ENCODE data around the gene HMX2. TPM values are rescaled to one million over a fixed set of nuclear protein-coding genes. Genes with fewer than 3 reads are reported as not detected.

Gene HMX2
- total RNA-seq, 1 experiment from 2014 or later, result not detected

GRCh38 chr10:123139521-123140163 is 8.3 kb upstream of the HMX2 start (continued):
- TF ChIP-seq REST (IDR thresholded peaks at IDR 0.05; ENCODE audit: low read depth), result no peak
- no peak for TF ChIP-seq ZNF274 (IDR thresholded peaks at IDR 0.05; ENCODE audit: low read depth, low read length)

- Histone ChIP-seq H3K27ac (ENCODE audit: low read depth, low read length) (peak overlapping the region; percentile 31; the same call in 1 of the 2 replicates), H3K9me3 (ENCODE audit: control insufficient read depth in 1 of 2, insufficient read depth in 1 of 2, low read depth in 1 of 2, low read length in 2 of 2) (no peaks in the 10 kb centered on the region), H3K79me2 (ENCODE audit: insufficient read depth, low read length) (no peaks in the 10 kb centered on the region), H3K4me3 (replicated peaks in 1 of 2; ENCODE audit: low read depth in 1 of 2, low read length in 2 of 2) (peak overlapping the region; percentile 45 to 57), H3K9me2 (ENCODE audit: insufficient read depth) (no peaks in the 10 kb centered on the region), H3K9ac (ENCODE audit: low read length) (peak overlapping the region; percentile 4; the same call in 1 of the 2 replicates), H3K4me1 (ENCODE audit: control insufficient read depth in 1 of 2, insufficient read depth in 2 of 2, low read length in 2 of 2) (peaks cover 5 to 8% of the 10 kb centered on the region in 2 experiments; a peak in 1 of 4 replicates), H3K36me3 (ENCODE audit: control insufficient read depth in 1 of 2, insufficient read depth in 2 of 2, low read length in 2 of 2) (no peaks in the 10 kb centered on the region), H2AFZ (ENCODE audit: low read depth, low read length, poor library complexity, severe bottlenecking) (peak overlapping the region; percentile 29), H3K27me3 (ENCODE audit: insufficient read depth, low read length) (no peaks in the 10 kb centered on the region), H4K20me1 (ENCODE audit: insufficient read depth) (no peaks in the 10 kb centered on the region), H3K4me2 (ENCODE audit: low read length) (peak overlapping the region; percentile 66)
- peak; percentile 43 for TF ChIP-seq RAD21 (IDR thresholded peaks at IDR 0.05; ENCODE audit: low read depth)
- TF ChIP-seq REST (IDR thresholded peaks at IDR 0.05; ENCODE audit: low read depth), result no peak
- peak in 2 of 3 experiments; percentile 17 to 27; a peak in 1 of 6 replicates for TF ChIP-seq CTCF (IDR thresholded peaks at IDR 0.05 in 2 of 3, conservative IDR thresholded peaks at IDR 0.05 in 1 of 3; ENCODE audit: borderline replicate concordance in 1 of 3, insufficient read depth in 1 of 3, low read depth in 2 of 3, low read length in 2 of 3)
- TF ChIP-seq CBX3 (IDR thresholded peaks at IDR 0.05; ENCODE audit: low read depth), result no peak
- POLR2A ChIA-PET, result interaction anchor here (1.0 to 1.3 kb wide), 2 partner anchors 14 to 17 kb away, joined by 3 to 4 read pairs; partner anchors contain the start of gene BUB3
- peak; percentile 73 for ATAC-seq
- CTCF ChIA-PET, result no interaction called here
- DNase-seq (ENCODE audit: low read depth, low spot score), result no peak
- intact Hi-C loops (cut with micrococcal nuclease), result no loop called here
- no TSS peak for BruUV-seq (replicated peaks)
- RAD21 ChIA-PET (ENCODE audit: low non-redundant PET in 1 of 2, low total read pairs in 2 of 2, uncharacterized antibody in 2 of 2, unreplicated experiment in 2 of 2), result no interaction called here
Measured at GRCh38 chr10:123140164-123140982, 7.6 kb upstream of the HMX2 start.
